ENCODE measurements around the gene BDKRB2.
"Not testable (repeated sequence)": the region's sequence is repeated elsewhere in the genome, so short reads cannot be mapped to it uniquely, and the experiment has no call there.

The BDKRB2 gene

GRCh38 chr14:96233661-96234060 lies 29.0 kb downstream of the BDKRB2 start:
- TF ChIP-seq ZNF274 (IDR thresholded peaks at IDR 0.05; ENCODE audit: low read depth, low read length) = no peak
- H3K4me3 ChIP-seq (ENCODE audit: low read length) = no peak overlapping the region

GRCh38 chr14:96235426-96235825 lies 30.8 kb downstream of the BDKRB2 start:
- no peak for TF ChIP-seq ZNF274 (IDR thresholded peaks at IDR 0.05; ENCODE audit: low read depth, low read length)
- H3K4me3 ChIP-seq (ENCODE audit: low read length) = no peak overlapping the region

GRCh38 chr14:96237641-96238040 lies 33.0 kb downstream of the BDKRB2 start:
- no peak for TF ChIP-seq ZNF274 (IDR thresholded peaks at IDR 0.05; ENCODE audit: low read depth, low read length)
- no peak overlapping the region for H3K4me3 ChIP-seq (ENCODE audit: low read length)

- H3K4me3 ChIP-seq (ENCODE audit: low read length) = no peak overlapping the region
- TF ChIP-seq ZNF274 (IDR thresholded peaks at IDR 0.05; ENCODE audit: low read depth, low read length) = no peak
Measured at GRCh38 chr14:96238676-96239265, 34.1 kb downstream of the BDKRB2 start.

GRCh38 chr14:96239711-96240141 lies 35.1 kb downstream of the BDKRB2 start:
- no peak overlapping the region for H3K4me3 ChIP-seq (ENCODE audit: low read length)
- no peak for TF ChIP-seq ZNF274 (IDR thresholded peaks at IDR 0.05; ENCODE audit: low read depth, low read length)

GRCh38 chr14:96240641-96241040 lies 36.0 kb downstream of the BDKRB2 start:
- no peak for TF ChIP-seq ZNF274 (IDR thresholded peaks at IDR 0.05; ENCODE audit: low read depth, low read length)
- H3K4me3 ChIP-seq (ENCODE audit: low read length) = no peak overlapping the region

GRCh38 chr14:96242126-96242525 lies 37.5 kb downstream of the BDKRB2 start:
- no peak overlapping the region for H3K4me3 ChIP-seq (ENCODE audit: low read length)
- no peak for TF ChIP-seq ZNF274 (IDR thresholded peaks at IDR 0.05; ENCODE audit: low read depth, low read length)

GRCh38 chr14:96243785-96244184 lies 39.1 kb downstream of the BDKRB2 start:
- H3K4me3 ChIP-seq (ENCODE audit: low read length) = no peak overlapping the region
- no peak for TF ChIP-seq ZNF274 (IDR thresholded peaks at IDR 0.05; ENCODE audit: low read depth, low read length)

- H3K4me3 ChIP-seq (ENCODE audit: low read length) = not testable (repeated sequence)
Measured at GRCh38 chr14:96245074-96245473, 40.4 kb downstream of the BDKRB2 start.

GRCh38 chr14:96245710-96246538 lies 41.3 kb downstream of the BDKRB2 start:
- no peak for TF ChIP-seq ZNF274 (IDR thresholded peaks at IDR 0.05; ENCODE audit: low read depth, low read length)
- H3K4me3 ChIP-seq (ENCODE audit: low read length) = no peak overlapping the region

- no peak for TF ChIP-seq ZNF274 (IDR thresholded peaks at IDR 0.05; ENCODE audit: low read depth, low read length)
- no peak overlapping the region for H3K4me3 ChIP-seq (ENCODE audit: low read length)
Measured at GRCh38 chr14:96246539-96246847, 41.9 kb downstream of the BDKRB2 start.

- H3K4me3 ChIP-seq (ENCODE audit: low read length) = no peak overlapping the region
- TF ChIP-seq ZNF274 (IDR thresholded peaks at IDR 0.05; ENCODE audit: low read depth, low read length) = no peak
Measured at GRCh38 chr14:96247031-96247430, 42.4 kb downstream of the BDKRB2 start.

GRCh38 chr14:96249029-96249428 lies 44.4 kb downstream of the BDKRB2 start:
- no peak overlapping the region for H3K4me3 ChIP-seq (ENCODE audit: low read length)

GRCh38 chr14:96250485-96250884 lies 45.8 kb downstream of the BDKRB2 start:
- H3K4me3 ChIP-seq (ENCODE audit: low read length) = no peak overlapping the region
- no peak for TF ChIP-seq ZNF274 (IDR thresholded peaks at IDR 0.05; ENCODE audit: low read depth, low read length)

More at GRCh38 chr14:96249029-96249428, 44.4 kb downstream of the BDKRB2 start:
- no peak for TF ChIP-seq ZNF274 (IDR thresholded peaks at IDR 0.05; ENCODE audit: low read depth, low read length)

GRCh38 chr14:96251656-96252155 lies 47.1 kb downstream of the BDKRB2 start:
- TF ChIP-seq ZNF274 (IDR thresholded peaks at IDR 0.05; ENCODE audit: low read depth, low read length) = no peak
- no peak overlapping the region for H3K4me3 ChIP-seq (ENCODE audit: low read length)
